IMR-90 (cell line): ENCODE data around the gene RPL12. TPM values are rescaled to one million over a fixed set of nuclear protein-coding genes. Genes with fewer than 3 reads are reported as not detected.

Source experiments
- ATAC-seq: fragments of 200-7000 bp; cut with Tn5 transposase; 2 replicates; pipeline ENCODE4 v1.9.1; 2020; ENCODE audit warnings: low read depth, mild to moderate bottlenecking, moderate library complexity
- BruUV-seq: library from RNA; stranded (reverse); fragments of 400-500 nt; replicated peaks from 2 replicates; lab custom pipeline; 2021; lab: Mats Ljungman, UMichigan
- CTCF ChIA-PET: fragments of 300-600 bp; formaldehyde crosslinking; extraction: SDS; loops from one replicate; lab custom pipeline; 2021; ENCODE audit warnings: antibody characterized with exemption; lab: Yijun Ruan, JAX
- POLR2A ChIA-PET: fragments of 300-600 bp; sonication (Branson Sonifier 250); formaldehyde crosslinking; loops from one replicate; lab custom pipeline; 2022; ENCODE audit warnings: antibody characterized with exemption; ENCODE audit not compliant: unreplicated experiment; lab: Charles Lee
- DNase-seq: peaks from one replicate; pipeline ENCODE4 v3.0.0; 2013
- H2AFZ ChIP-seq: replicated peaks from 2 replicates; pipeline ENCODE3; 2013; ENCODE audit warnings: low read length, mild to moderate bottlenecking; ENCODE audit not compliant: poor library complexity
- H2AK5ac ChIP-seq: 2 replicates; pipeline ENCODE4 v1.6.1; 2013; ENCODE audit warnings: low read depth, low read length, inconsistent platforms
- H2AK9ac ChIP-seq: replicated peaks from 2 replicates; pipeline ENCODE3; 2013; ENCODE audit warnings: mild to moderate bottlenecking, low read depth, low read length, moderate library complexity; ENCODE audit not compliant: poor library complexity
- H2BK120ac ChIP-seq: 2 replicates; pipeline ENCODE4 v1.6.1; 2013; ENCODE audit warnings: low read depth, low read length, inconsistent platforms
- H2BK15ac ChIP-seq: 3 replicates; pipeline ENCODE4 v1.6.1; 2013; ENCODE audit warnings: low read depth, low read length, inconsistent platforms
- H2BK20ac ChIP-seq: 2 replicates; pipeline ENCODE4 v1.6.1; 2013; ENCODE audit warnings: low read depth, mild to moderate bottlenecking, inconsistent platforms, low read length, moderate library complexity
- H2BK5ac ChIP-seq: 2 replicates; pipeline ENCODE4 v1.6.1; 2013; ENCODE audit warnings: mild to moderate bottlenecking, low read depth, low read length, inconsistent platforms; ENCODE audit not compliant: poor library complexity, severe bottlenecking
- H3K14ac ChIP-seq: replicated peaks from 2 replicates; pipeline ENCODE4 v1.6.1; 2013; ENCODE audit warnings: low read depth, low read length, inconsistent platforms
- H3K18ac ChIP-seq: 2 replicates; pipeline ENCODE4 v1.6.1; 2013; ENCODE audit warnings: low read depth, low read length, control low read depth
- H3K23ac ChIP-seq: 2 replicates; pipeline ENCODE4 v1.6.1; 2013; ENCODE audit warnings: low read depth, low read length, inconsistent platforms
- H3K27ac ChIP-seq: 2 replicates; pipeline ENCODE4 v1.5.1; 2013; ENCODE audit warnings: mild to moderate bottlenecking, control low read depth, low read length; ENCODE audit not compliant: insufficient read depth
- H3K27me3 ChIP-seq: 2 replicates; pipeline ENCODE4 v1.6.1; 2013; ENCODE audit warnings: low read length; ENCODE audit not compliant: control insufficient read depth, insufficient read depth
- H3K36me3 ChIP-seq: 2 replicates; pipeline ENCODE4 v1.6.1; 2013; ENCODE audit warnings: low read length, mixed read lengths; ENCODE audit not compliant: control insufficient read depth, insufficient read depth
- H3K4ac ChIP-seq: 2 replicates; pipeline ENCODE4 v1.6.1; 2013; ENCODE audit warnings: low read depth, low read length, inconsistent platforms
- H3K4me1 ChIP-seq: 2 replicates; pipeline ENCODE4 v1.6.1; 2013; ENCODE audit warnings: low read length, mixed read lengths; ENCODE audit not compliant: control insufficient read depth, insufficient read depth
- H3K4me2 ChIP-seq: 2 replicates; pipeline ENCODE4 v1.6.1; 2013; ENCODE audit warnings: low read depth, mild to moderate bottlenecking, control low read depth, low read length, moderate library complexity
- H3K4me3 ChIP-seq: 2 replicates; pipeline ENCODE4 v1.5.1; 2013; ENCODE audit warnings: low read depth, mild to moderate bottlenecking, control low read depth, low read length, moderate library complexity; ENCODE audit not compliant: insufficient read depth
- H3K56ac ChIP-seq: 2 replicates; pipeline ENCODE4 v1.6.1; 2013; ENCODE audit warnings: low read length, inconsistent platforms; ENCODE audit not compliant: insufficient read depth; ENCODE audit errors: extremely low read depth
- H3K79me1 ChIP-seq, 2 experiments: 2 replicates each; pipeline ENCODE4 v1.6.1; 2013; ENCODE audit warnings: low read length in 2 of 2, inconsistent platforms in 1 of 2, low read depth in 1 of 2
- H3K9ac ChIP-seq: 2 replicates; pipeline ENCODE4 v1.6.1; 2013; ENCODE audit warnings: low read depth, low read length, control low read depth
- H3K9me1 ChIP-seq: 2 replicates; pipeline ENCODE4 v1.6.1; 2013; ENCODE audit warnings: low read length, inconsistent platforms; ENCODE audit not compliant: insufficient read depth
- H3K9me3 ChIP-seq: 2 replicates; pipeline ENCODE4 v1.6.1; 2013; ENCODE audit warnings: low read length; ENCODE audit not compliant: control insufficient read depth, insufficient read depth
- H4K20me1 ChIP-seq: 2 replicates; pipeline ENCODE4 v1.6.1; 2013; ENCODE audit warnings: low read length, inconsistent platforms; ENCODE audit not compliant: insufficient read depth
- H4K5ac ChIP-seq: 2 replicates; pipeline ENCODE4 v1.6.1; 2013; ENCODE audit warnings: mild to moderate bottlenecking, low read depth, low read length, control low read depth
- H4K8ac ChIP-seq, 2 experiments: 2 replicates each; pipeline ENCODE4 v1.6.1; 2013; ENCODE audit warnings: low read depth in 2 of 2, low read length in 2 of 2, control low read depth in 1 of 2, inconsistent platforms in 1 of 2
- H4K91ac ChIP-seq: 2 replicates; pipeline ENCODE4 v1.6.1; 2013; ENCODE audit warnings: low read depth, low read length, inconsistent platforms; ENCODE audit not compliant: insufficient read depth
- CTCF ChIP-seq: conservative IDR thresholded peaks from 2 replicates; pipeline ENCODE4 v1.5.1; 2012; ENCODE audit warnings: mild to moderate bottlenecking, low read depth, low read length, improper control_type of control experiment
- WGBS, 2 experiments: methylation state at CpG; one replicate each; pipeline versions ENCODE4 v1.1.5 to v1.1.7; 2013; ENCODE audit warnings: missing lambda C conversion rate in 2 of 2; ENCODE audit not compliant: insufficient read length in 1 of 2; ENCODE audit errors: extremely low coverage in 2 of 2; 5-methylcytosine and 5-hydroxymethylcytosine counted together
- dilution Hi-C: fragments of 300-500 bp; cut with HindIII; formaldehyde crosslinking; loops from one replicate; pipeline ENCODE4 v1.14.3; 2018; ENCODE audit warnings: low sequenced_read_pairs; ENCODE audit not compliant: unreplicated experiment
- in situ Hi-C: fragments of 300-500 bp; cut with MboI; formaldehyde crosslinking; loops from 3 replicates; pipeline ENCODE4 v1.14.3; 2019; ENCODE audit warnings: low sequenced_read_pairs, inconsistent platforms, mixed read lengths
- intact Hi-C: fragments of 100-400 bp; cut with micrococcal nuclease; formaldehyde crosslinking; loops from 2 replicates; pipeline ENCODE4 v1.10.0; 2022
- polyA plus RNA-seq, 3 experiments: library from polyadenylated mRNA; depleted of rRNA; stranded (reverse); fragments of >200 nt; gene quantifications; 2 replicates each; pipeline ENCODE4 v1.2.3, GENCODE V29; 2012; ENCODE audit warnings: low replicate concordance in 1 of 3
- total RNA-seq: library from RNA; depleted of rRNA; stranded (reverse); fragments of >200 nt; gene quantifications from 2 replicates; pipeline ENCODE4 v1.2.3, GENCODE V29; 2012

The RPL12 gene
- total and polyA plus RNA-seq, 2 of the 4 experiments (the other 2 are of a cell fraction) = 1,864 to 2,379 TPM

GRCh38 chr9:127444283-127444920 lies 6.8 kb downstream of the RPL12 start:
- Histone ChIP-seq H2AK9ac (no peak overlapping the region), H3K14ac (no peak overlapping the region), H3K9me3 (peaks cover 16% of the 10 kb centered on the region), H3K18ac (no peak overlapping the region), H3K27me3 (no peaks in the 10 kb centered on the region), H2BK15ac (no peak overlapping the region), H2AK5ac (no peak overlapping the region), H4K8ac (no peak overlapping the region), H3K27ac (no peak overlapping the region), H3K4me3 (no peak overlapping the region), H2BK5ac (no peak overlapping the region), H4K5ac (no peak overlapping the region), H3K9ac (no peak overlapping the region), H2AFZ (no peak overlapping the region), H2BK120ac (no peak overlapping the region), H3K9me1 (peaks cover 11% of the 10 kb centered on the region), H4K91ac (no peak overlapping the region), H3K4me2 (no peak overlapping the region), H4K20me1 (peaks cover 56% of the 10 kb centered on the region), H3K4ac (no peak overlapping the region), H3K79me1 (peaks cover 10 to 61% of the 10 kb centered on the region in 2 experiments), H2BK20ac (no peak overlapping the region), H3K56ac (no peak overlapping the region), H3K4me1 (peaks cover 4% of the 10 kb centered on the region), H3K23ac (no peak overlapping the region), H3K36me3 (peaks cover 79% of the 10 kb centered on the region)
- dilution Hi-C loops = no loop called here
- no peak for TF ChIP-seq CTCF
- ATAC-seq (no peak), DNase-seq (no peak)
- POLR2A ChIA-PET = interaction anchor here (0.6 to 1.0 kb wide), 2 partner anchors 11 to 20 kb away, joined by 3 to 6 read pairs; partner anchors contain the start of gene ZNF79
- BruUV-seq = no TSS peak
- WGBS, 2 experiments = 99% methylated on average over 16 of the region's 17 CpGs; no CpG with 5 or more reads in 1 of the 2 experiments
- CTCF ChIA-PET = no interaction called here
- in situ Hi-C loops = no loop called here
- intact Hi-C loops = no loop called here
